ENCODE data around the gene KCNH5.

Gene KCNH5

DNA sequence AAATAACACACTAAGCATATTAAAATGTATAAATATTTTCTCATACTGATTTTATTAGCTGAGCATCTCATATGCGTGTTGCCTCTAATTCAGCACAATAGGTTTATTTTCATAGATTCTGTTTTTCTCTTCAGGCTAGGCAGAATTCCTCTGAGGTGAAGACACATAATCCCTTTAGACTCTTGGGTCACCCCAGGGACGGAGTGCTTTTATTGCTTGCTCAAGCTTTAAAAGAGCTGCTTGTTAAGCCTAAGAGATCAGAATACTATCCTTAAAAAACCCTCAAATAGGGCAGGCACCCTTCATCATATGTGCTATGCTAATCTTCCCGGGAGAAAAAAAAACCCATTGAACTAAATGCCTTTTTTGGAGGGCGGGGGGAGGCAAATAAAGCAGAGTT is 390.1 kb downstream of the KCNH5 start:
- H3K4me3 ChIP-seq (ENCODE audit: low read length), result no peak overlapping the region
- DNase-seq (ENCODE audit: low read depth, low spot score), result no peak

DNA sequence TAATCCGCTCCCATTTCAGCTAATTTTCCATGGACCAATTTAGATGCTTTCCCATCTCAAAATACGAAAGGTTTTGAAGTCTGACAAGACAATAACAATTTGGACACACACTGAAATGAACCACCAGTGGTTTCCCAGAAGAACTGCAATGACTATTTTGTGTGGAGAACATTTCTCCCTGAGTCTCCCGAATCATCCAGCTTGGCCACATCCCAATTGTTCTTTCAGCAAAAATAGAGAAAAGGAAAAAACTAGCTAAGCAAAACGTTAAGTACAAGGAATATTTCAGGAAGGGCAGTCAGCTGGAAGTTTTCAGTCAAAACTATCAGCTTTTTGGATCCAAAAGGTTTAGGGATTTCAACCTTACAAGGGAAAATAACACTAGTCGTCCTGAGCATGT is 390.6 kb downstream of the KCNH5 start:
- no peak overlapping the region for H3K4me3 ChIP-seq (ENCODE audit: low read length)
- DNase-seq (ENCODE audit: low read depth, low spot score), result no peak

All from Jurkat, Clone E6-1 (cell line).